DMS53 treated with DMSO at 0.1 percent for 48 hours (cell line): ENCODE results near the gene NFIA.

Experiments used
- DNase-seq: peaks from one replicate; lab custom pipeline; 2025; ENCODE audit not compliant: unreplicated experiment; lab: John Stamatoyannopoulos, UW

The NFIA gene

DNA sequence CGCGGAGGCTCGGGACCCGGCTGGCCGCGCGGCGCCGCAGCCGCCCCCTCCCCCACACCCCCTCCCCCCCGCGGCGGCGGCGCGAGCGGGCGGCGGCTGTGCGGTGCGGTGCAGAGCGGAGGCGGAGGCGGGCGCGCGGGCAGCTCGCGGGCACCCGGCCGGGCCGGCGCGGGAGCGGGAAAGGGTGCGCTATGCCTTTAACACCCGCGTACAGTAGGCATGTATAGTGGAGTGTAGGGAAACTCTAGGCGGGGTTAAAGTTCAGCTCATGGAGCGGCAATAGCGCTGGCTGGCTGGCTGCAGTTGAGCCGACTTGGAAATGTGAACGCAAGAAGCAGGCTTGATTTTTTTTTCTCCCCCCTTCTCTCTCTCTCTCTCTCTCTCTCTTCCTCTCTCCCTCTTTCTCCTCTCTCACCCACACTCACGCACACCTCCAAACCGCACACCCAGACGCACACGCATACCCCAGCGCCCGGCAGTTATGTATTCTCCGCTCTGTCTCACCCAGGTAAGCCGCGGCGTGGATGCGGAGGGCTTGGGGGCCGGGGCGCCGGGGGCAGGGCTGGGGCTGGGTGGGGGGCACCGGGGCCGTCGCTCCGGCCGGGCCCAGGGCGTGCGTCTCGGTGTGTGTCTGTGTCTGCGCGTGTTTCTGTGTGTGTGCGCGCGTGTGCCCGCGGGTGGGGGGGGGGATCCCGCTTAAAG is at the start of gene NFIA:
NFIA (plus strand) TSS at position 251 of the 702 bp plus-strand sequence.
- DNase-seq: peak; percentile 83

DNA sequence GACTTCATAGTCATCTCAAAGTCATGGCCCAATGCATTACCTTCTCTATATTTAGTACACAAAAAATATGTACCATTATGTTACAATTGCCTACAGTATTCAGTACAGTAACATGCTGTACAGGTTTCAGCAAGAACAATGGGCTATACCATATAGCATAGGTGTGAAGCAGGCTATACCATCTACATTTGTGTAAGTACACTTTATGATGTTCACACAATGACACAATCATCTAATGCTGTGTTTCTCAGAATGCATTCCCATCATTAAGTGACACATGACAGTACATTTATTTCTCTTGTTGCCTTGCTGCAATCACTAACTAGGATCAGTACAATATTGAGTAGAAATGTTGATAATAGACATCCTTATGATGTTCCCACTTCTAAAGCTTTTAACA is 46.5 kb upstream of the NFIA start:
- no peak for DNase-seq

DNA sequence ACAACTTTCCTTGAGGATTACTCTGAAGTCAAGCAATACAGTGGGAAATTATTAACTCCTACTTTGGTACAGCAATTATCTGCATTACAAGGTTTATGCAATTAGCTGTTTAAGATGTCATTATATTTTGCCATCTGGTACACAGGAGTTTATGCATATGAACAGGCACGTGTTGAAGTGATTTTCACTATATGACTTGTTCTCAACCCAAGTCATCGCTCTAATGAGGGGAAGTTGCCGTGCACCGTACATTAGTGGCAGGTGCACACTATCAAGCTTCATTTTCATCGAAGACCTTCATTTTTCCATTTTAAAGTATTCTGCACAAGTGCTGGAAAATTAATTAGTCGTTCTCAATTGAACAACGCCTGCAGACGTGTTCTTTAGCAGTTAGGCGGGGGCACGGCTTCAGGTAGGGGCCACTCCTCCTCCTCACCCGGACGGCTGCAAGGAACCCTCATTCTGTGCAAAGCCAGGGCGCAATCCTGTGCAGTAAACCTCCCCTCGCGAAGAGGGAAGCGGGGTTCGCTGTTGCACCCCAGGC is 39.8 kb upstream of the NFIA start:
- no peak for DNase-seq

DNA sequence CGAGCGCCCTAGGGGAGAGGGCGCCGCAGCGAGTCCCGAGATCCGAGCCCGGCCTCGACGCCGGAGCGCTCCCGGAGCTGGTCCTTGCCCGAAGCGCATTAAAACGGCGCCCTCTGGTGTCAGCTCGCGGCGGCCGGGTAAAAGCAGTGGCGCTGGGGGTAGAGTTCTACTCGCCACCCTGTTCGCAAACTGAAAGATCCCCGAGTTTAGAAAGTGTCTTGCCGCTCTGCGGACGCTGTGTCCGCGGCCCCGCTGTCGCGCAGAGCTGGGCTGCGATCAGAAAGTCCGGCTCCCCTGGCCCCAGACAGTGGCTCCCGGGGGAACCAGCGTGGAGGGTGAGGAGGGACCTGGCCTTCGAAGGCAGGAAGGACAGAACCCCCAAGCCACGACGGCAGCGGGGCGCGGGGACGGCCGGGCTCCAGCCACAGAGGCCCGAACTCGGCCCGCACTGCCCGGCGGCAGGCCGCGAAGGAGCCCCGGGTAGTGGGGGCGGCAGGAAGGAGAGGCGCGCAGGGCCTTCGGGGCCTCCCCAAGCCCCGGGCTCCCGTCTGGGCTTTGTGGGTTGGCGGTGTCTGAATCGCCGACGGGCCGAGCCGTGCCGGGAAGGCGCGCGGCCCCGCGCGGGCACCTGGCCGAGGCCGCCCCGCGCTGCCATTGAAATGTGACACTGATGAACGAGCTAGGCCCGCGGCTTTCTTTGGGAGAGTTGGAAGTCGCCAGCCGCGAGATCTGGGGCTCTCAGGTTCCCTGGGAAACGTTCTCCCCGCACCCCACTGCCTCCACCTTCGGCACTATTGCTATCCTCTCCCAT is 39.1 kb upstream of the NFIA start:
- DNase-seq: peak; percentile 90

DNA sequence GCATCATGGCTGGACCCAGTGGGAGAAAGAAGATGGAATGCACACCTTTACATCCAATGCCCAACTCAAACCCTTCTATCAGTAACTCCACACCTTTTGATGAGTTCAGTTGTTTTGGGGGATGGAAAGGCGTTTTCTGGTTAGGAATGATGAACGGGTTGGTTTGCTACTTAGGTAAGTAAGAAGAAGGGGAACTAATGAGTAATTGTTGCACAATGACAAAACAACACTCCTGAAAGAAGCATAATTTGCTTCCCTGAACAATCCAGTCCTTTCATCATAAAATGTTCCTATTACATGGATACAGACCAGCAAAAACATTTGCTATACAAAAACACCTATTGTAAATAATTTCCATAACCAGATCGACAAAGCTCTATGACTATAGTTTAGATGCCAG is 35.9 kb upstream of the NFIA start:
- no peak for DNase-seq

GRCh38 chr1:61047061-61047460 is 35.3 kb upstream of the NFIA start:
- DNase-seq: no peak

- DNase-seq: peak; percentile 93
Measured at GRCh38 chr1:61049850-61050540, 32.4 kb upstream of the NFIA start.

GRCh38 chr1:61050541-61051442 is 31.6 kb upstream of the NFIA start:
- no peak for DNase-seq

- DNase-seq: no peak
Measured at GRCh38 chr1:61051443-61051718, 31.0 kb upstream of the NFIA start.

GRCh38 chr1:61051719-61052394 is 30.5 kb upstream of the NFIA start:
- no peak for DNase-seq

GRCh38 chr1:61052395-61053225 is 29.8 kb upstream of the NFIA start:
- no peak for DNase-seq

GRCh38 chr1:61053226-61053711 is 29.1 kb upstream of the NFIA start:
- DNase-seq: no peak

DNA sequence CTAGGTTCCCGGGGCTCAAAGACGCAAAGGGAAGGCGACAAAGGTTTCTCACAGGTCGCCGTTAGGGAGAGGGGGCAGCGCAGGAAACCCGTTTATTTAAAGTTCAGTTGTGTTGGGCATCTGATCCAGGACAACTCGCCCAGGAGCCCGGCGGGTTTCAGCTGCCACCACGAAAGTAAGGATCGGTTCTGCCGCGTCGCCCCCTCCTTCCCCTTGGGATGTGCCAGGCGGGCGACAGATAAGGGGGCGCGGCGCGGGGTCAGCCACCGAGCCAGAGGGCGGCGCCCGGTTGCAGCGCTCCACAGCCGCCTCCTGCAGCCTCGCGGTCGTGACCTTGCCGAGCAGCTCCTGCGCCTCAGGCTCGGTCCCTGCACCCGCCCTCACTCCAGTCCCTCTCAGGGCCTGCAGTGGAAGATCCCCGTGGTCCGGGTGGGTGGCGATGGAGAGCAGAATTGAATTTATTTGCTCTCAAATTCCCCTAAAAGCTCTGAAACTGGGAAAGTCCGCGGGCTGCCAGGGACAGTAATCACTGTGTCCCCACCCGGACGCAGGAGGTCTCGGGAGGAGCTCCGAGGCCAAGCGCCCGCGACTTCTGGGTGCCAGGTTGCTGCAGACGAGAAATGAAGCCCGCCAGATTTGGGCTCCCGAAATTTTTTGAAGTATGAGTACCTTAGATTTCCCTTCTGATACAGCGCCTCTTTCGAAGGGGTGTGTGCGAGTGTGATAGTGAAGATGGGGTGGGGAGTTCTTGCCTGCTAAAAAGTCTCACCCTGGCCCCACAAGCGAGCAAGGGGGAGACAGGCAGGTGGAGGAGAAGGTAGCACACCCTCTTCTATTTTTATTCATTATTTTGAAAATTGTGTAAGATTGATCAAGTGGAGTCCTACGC is 28.4 kb upstream of the NFIA start:
- DNase-seq: peak; percentile 35

DNA sequence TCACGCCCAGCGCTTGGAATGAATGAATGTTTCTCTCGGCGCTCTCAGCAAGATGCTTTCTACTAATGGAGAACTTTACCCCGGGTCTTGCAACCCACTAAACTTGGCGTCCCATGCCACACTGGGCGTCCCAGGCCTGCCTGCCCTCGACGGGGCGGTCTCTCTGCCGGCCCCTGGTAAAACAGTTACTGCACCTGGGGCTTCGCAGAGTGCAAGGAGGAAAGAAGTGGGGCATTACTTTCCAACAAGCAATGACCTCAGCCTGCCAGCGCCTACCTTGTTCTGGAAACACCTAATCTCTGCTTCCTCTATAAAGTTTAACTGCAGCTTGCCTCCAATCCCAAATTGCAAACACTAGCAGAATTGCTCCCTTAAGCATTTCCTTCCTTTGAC is 27.8 kb upstream of the NFIA start:
- DNase-seq: no peak

- DNase-seq: peak; percentile 39
Measured at GRCh38 chr1:61055110-61055614, 27.2 kb upstream of the NFIA start.

GRCh38 chr1:61056196-61056572 is 26.2 kb upstream of the NFIA start:
- peak; percentile 53 for DNase-seq

DNA sequence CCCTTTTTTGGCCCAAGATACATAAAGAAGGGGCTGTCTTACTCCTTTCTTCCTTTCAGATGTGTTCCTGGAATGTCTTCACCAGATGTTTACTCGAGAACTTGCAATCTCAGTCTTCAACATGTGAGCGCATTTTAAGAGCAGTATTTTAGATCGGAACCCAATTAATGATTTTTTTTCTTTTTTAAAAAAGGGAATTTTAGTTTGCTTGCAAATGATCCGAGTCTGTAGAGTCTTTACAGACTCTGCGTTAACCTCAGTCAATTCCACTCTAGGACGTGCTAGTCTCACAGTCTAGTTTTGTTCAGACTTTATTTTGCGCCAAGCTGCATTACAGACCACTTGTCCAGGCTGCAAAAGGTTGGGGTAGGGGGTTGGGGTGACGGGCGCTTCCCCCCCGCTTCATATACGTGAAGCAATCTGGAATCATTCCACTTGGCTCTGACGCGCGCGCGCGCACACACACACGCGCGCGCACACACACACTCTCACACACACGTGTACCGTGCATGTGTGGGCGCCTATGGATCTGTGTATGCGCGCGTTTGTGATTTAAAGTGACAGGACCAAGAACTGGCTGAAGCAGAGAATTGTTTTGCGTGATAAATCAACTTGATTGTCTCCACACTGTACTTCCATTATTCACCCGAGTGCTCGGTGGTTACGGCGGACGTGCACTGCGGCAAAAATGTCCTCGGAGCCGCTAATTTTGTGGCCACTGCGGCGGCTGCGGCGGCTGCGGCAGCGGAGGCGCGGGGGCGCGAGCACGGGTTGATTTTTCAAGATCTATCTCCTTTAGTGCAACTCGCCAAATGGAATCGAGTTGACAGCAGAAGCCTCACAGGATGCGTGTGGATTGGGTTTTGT is 25.6 kb upstream of the NFIA start:
- peak; percentile 65 for DNase-seq
